Heart right ventricle (tissue), 16 donors: Measurements from ENCODE around the gene SAP30BP. TPM values are rescaled to one million over a fixed set of nuclear protein-coding genes. Genes with fewer than 3 reads are reported as not detected.

ENCODE experiments used
- ATAC-seq, 8 donors: fragments of 200-7000 bp; cut with Tn5 transposase; one replicate each; pipeline ENCODE4 v1.9.1; 2020; ENCODE audit warnings: mild to moderate bottlenecking in 8 of 8, moderate library complexity in 8 of 8, moderate number of reproducible peaks in 1 of 8
- DNase-seq, 2 donors: peaks; one replicate each; pipeline ENCODE4 v3.0.0-alpha.2; 2020
- H3K27ac ChIP-seq, 10 donors: fragments of 200-600 bp; sonication (generic) in 2 of 10; one replicate each; pipeline versions ENCODE4 v1.5.0 to v1.8.0; 2020 to 2022; ENCODE audit warnings: mild to moderate bottlenecking in 3 of 10
- H3K27me3 ChIP-seq, 7 donors: fragments of 200-600 bp; one replicate each; pipeline ENCODE4 v1.8.0; 2021 to 2022; ENCODE audit warnings: mild to moderate bottlenecking in 2 of 7
- H3K36me3 ChIP-seq, 9 donors: fragments of 200-600 bp; sonication (generic) in 1 of 9; one replicate each; pipeline versions ENCODE4 v1.5.0 to v1.8.0; 2020 to 2022; ENCODE audit warnings: mild to moderate bottlenecking in 2 of 9
- H3K4me1 ChIP-seq, 9 donors: fragments of 200-600 bp; sonication (generic) in 1 of 9; one replicate each; pipeline versions ENCODE4 v1.5.0 to v1.8.0; 2020 to 2022; ENCODE audit warnings: mild to moderate bottlenecking in 4 of 9
- H3K4me3 ChIP-seq, 10 donors: fragments of 200-600 bp; sonication (generic) in 2 of 10; one replicate each; pipeline versions ENCODE4 v1.5.0 to v1.8.0; 2020 to 2022; ENCODE audit warnings: mild to moderate bottlenecking in 7 of 10, moderate library complexity in 2 of 10
- H3K9me3 ChIP-seq, 11 donors: fragments of 200-600 bp in 10 of 11; sonication (generic) in 2 of 11; one replicate each; pipeline versions ENCODE4 v1.5.0 to v1.8.0; 2013 to 2022; ENCODE audit warnings: mild to moderate bottlenecking in 2 of 11, control low read depth in 1 of 11, moderate library complexity in 1 of 11
- CTCF ChIP-seq, 9 donors: fragments of 200-600 bp; sonication (generic) in 2 of 9; IDR thresholded peaks; one replicate each; pipeline versions ENCODE4 v1.5.0 to v1.8.0; 2021 to 2022; ENCODE audit warnings: antibody characterized with exemption in 9 of 9, mild to moderate bottlenecking in 5 of 9, moderate library complexity in 1 of 9
- WGBS, 2 donors: extraction: QIAGEN DNeasy Blood & Tissue Kit; methylation state at CpG; one replicate each; pipeline ENCODE4 v1.1.7; 2013; ENCODE audit warnings: inconsistent platforms in 1 of 2; 5-methylcytosine and 5-hydroxymethylcytosine counted together
- intact Hi-C, 10 donors: fragments of 100-400 bp; cut with DNase I; formaldehyde crosslinking; loops; one replicate each; pipeline versions ENCODE4 v1.11.1 to v1.14.2; 2022
- polyA plus RNA-seq, 2 donors: library from polyadenylated mRNA; stranded (reverse); fragments of 200-250 nt; gene quantifications; one replicate each; pipeline ENCODE4 v1.2.3, GENCODE V29; 2013
- total RNA-seq, 10 donors: library from RNA; stranded (reverse); fragmentation: NEBNext Ultra II Directional in 3 of 10; extraction: Animal tissue kit (Norgen Biotek cat#: 25700) in 3 of 10; gene quantifications; one replicate each; pipeline versions ENCODE4 v1.2.1 to v1.2.4, GENCODE V29; 2021 to 2023
- donor health status: Arrhythmogenic right ventricular cardiomyopathy.
- donor health status: ischemic (EF 13 %, LVEDD 7.1; RV severe dilation, severe dysfunction).
- donor health status: healthy with polysubstance abuse.
- donor health status: DM: no; HTN: yes; CAD: no.
- donor health status: DM: no; HTN: no; CAD: no.
- donor health status: ischemic (EF 25% LVEDD 6.9; RV normal size, moderate dysfunction).
- donor health status: ischemic (EF 25% LVEDD 5.7; RV mildly dilated, moderate dysfunction).
- donor health status: healthy.
- donor health status: DM: yes; HTN: yes; CAD: no.
- donor health status: Ischemic cardiomyopathy.
- donor health status: ischemic (EF 35%, LVEDD 5.7; RV mildly dilated, moderate dysfunction).
- donor health status: nonischemic (EF 11% LVEDD 7.7; RV severe dilation, severe dysfunction).
- donor health status: DM: yes; HTN: yes; CAD: no.
- donor health status: PGD.
- donor health status: ischemic (EF 29% LVEDD 5.4; RV normal size, mild dysfunction).
- donor health status: nonischemic (EF 23%, LVEDD 6.1; RV moderate dilation, normal function).

The SAP30BP gene
- total and polyA plus RNA-seq, 12 donors = 41.7 to 115 (median 56.0) TPM

GRCh38 chr17:75641343-75641742 lies 25.8 kb upstream of the SAP30BP start:
- H3K4me3 ChIP-seq = no peak overlapping the region
- no peak for TF ChIP-seq CTCF (IDR thresholded peaks at IDR 0.05)
- peaks cover 0 to 50% (median 0%) of the 10 kb centered on the region in 9 donors for H3K36me3 ChIP-seq
- intact Hi-C loops = no loop called here
- peak; percentile 44 to 81 (median 66) for ATAC-seq
- H3K9me3 ChIP-seq = no peaks in the 10 kb centered on the region
- H3K27me3 ChIP-seq = no peaks in the 10 kb centered on the region
- peak in 1 of 2 donors; percentile 60 for DNase-seq
- peak overlapping the region in 8 of 10 donors; percentile 10 to 78 (median 65) for H3K27ac ChIP-seq
- H3K4me1 ChIP-seq = peaks cover 0 to 63% (median 42%) of the 10 kb centered on the region in 9 donors
- WGBS, 2 donors = 55 to 67% methylated on average over 9 of the region's 9 CpGs

- ATAC-seq = no peak
- peak overlapping the region in 7 of 10 donors; percentile 10 to 78 (median 65) for H3K27ac ChIP-seq
These were observed 24.9 kb upstream of the SAP30BP start for GRCh38 chr17:75642182-75642783.

GRCh38 chr17:75642784-75643642 lies 24.1 kb upstream of the SAP30BP start:
- no peak for TF ChIP-seq CTCF (IDR thresholded peaks at IDR 0.05)
- ATAC-seq (peak in 2 of 8 donors; percentile 24 to 27), DNase-seq (no peak)
- Histone ChIP-seq H3K27me3 (no peaks in the 10 kb centered on the region), H3K27ac (peak overlapping the region in 5 of 10 donors; percentile 8 to 67 (median 19)), H3K9me3 (no peaks in the 10 kb centered on the region), H3K4me3 (no peak overlapping the region), H3K36me3 (peaks cover 0 to 66% (median 0%) of the 10 kb centered on the region in 9 donors), H3K4me1 (peaks cover 0 to 48% (median 27%) of the 10 kb centered on the region in 9 donors)
- intact Hi-C loops = no loop called here
- WGBS, 2 donors = 77 to 81% methylated on average over 17 of the region's 17 CpGs

More at GRCh38 chr17:75642182-75642783, 24.9 kb upstream of the SAP30BP start:
- Histone ChIP-seq H3K9me3 (no peaks in the 10 kb centered on the region), H3K4me1 (peaks cover 0 to 53% (median 33%) of the 10 kb centered on the region in 9 donors), H3K4me3 (no peak overlapping the region), H3K36me3 (peaks cover 0 to 59% (median 0%) of the 10 kb centered on the region in 9 donors), H3K27me3 (no peaks in the 10 kb centered on the region)
- 86 to 87% methylated on average over 7 of the region's 7 CpGs for WGBS, 2 donors
- intact Hi-C loops = no loop called here
- no peak for TF ChIP-seq CTCF (IDR thresholded peaks at IDR 0.05)
- no peak for DNase-seq

- no peak for TF ChIP-seq CTCF (IDR thresholded peaks at IDR 0.05)
- no peaks in the 10 kb centered on the region for H3K27me3 ChIP-seq
- peak overlapping the region in 2 of 10 donors; percentile 19 to 67 for H3K27ac ChIP-seq
- H3K4me3 ChIP-seq = no peak overlapping the region
- 93 to 95% methylated on average over 7 of the region's 7 CpGs for WGBS, 2 donors
- H3K36me3 ChIP-seq = peaks cover 0 to 70% (median under 1%) of the 10 kb centered on the region in 9 donors
- H3K9me3 ChIP-seq = no peaks in the 10 kb centered on the region
- intact Hi-C loops = no loop called here
- ATAC-seq (no peak), DNase-seq (no peak)
- peaks cover 0 to 43% (median 27%) of the 10 kb centered on the region in 9 donors for H3K4me1 ChIP-seq
These were observed 23.5 kb upstream of the SAP30BP start for GRCh38 chr17:75643643-75644017.
